Measurements from ENCODE around the gene CCNJL.
A peak's percentile ranks its signal among the peaks of the same experiment; 100 is the strongest.

CCNJL gene

GRCh38 chr5:160221082-160221481 lies 91.3 kb downstream of the CCNJL start:
- DNase-seq (ENCODE audit: low spot score): no peak

GRCh38 chr5:160219356-160219755 lies 93.0 kb downstream of the CCNJL start:
- DNase-seq (ENCODE audit: low spot score): no peak

DNA sequence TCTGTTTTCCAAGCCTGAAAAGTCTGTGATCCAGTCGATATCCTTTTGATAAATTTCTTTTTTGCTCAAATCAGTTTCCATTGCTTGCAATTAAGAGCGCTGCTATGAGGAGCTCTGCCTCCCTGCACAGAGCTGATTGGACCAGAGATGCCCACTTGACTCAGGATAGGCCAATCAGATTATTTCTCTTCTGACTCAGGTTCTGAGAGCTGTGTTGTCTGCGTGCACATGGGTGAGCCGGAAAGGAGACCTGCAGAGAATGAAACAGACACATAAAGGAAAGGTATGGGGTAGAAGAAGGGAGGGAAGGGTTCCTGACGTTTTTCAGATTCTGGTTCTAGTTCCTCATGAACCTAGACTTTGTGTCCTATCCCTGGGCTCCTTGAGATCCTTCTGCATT lies 98.8 kb downstream of the CCNJL start:
- DNase-seq (ENCODE audit: low spot score): peak; percentile 13

DNA sequence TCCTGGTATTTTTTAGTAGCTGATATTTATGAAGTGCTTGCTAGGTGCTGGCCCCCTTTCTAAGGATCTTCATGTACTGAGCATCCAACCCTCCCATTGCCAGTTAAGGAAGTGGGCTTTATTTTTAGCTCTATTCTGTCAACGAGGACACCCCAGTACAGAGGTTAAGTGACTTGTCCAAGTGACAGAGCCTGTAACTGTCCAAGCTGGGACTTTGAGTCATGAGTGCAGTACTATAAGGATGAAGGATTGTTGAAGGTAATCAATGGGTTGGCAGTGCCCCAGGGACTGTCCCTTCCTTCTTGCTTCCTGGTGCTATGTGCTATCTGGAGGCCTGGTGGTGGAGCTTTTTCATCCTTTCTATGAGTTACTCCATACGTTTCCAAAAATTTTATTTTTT lies 101.0 kb downstream of the CCNJL start:
- DNase-seq (ENCODE audit: low spot score): no peak

- no peak for DNase-seq (ENCODE audit: low spot score)
Observed at GRCh38 chr5:160210606-160211005, 101.8 kb downstream of the CCNJL start.

- DNase-seq (ENCODE audit: low spot score): no peak
Observed at GRCh38 chr5:160209917-160210316, 102.4 kb downstream of the CCNJL start.

DNA sequence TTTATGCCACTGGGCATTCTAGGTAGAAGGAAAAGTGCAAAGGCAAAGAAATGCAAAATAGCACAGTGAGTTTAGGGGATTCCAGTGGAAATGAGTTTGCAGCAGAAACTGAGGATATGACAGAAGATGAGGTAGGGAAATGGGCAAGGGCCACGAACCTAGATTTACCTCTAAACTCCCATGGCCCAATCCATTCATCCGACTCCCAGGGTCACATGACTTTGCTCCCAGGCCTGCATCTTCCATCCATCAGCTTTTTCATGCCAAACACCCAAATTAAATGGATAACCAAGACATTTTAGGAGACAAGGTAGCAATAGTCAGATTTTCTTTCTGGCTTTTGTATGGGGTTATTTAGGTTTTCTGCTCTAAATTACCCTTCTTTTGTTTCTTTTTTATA lies 105.3 kb downstream of the CCNJL start:
- no peak for DNase-seq (ENCODE audit: low spot score)

Data from Ammon's horn (tissue), 1 donor.